GM20000 (cell line): ENCODE data around the gene LSM14B.

Source experiments
- DNase-seq: peaks from one replicate; pipeline ENCODE4 v3.0.0; 2012; ENCODE audit warnings: low spot score
- TF ChIP-seq, protein P1 (sequence below): IDR thresholded peaks from 2 replicates; pipeline ENCODE4 v1.5.1; 2012; ENCODE audit warnings: mild to moderate bottlenecking, control low read depth; ENCODE audit errors: extremely low read depth, missing control alignments

The LSM14B gene

DNA sequence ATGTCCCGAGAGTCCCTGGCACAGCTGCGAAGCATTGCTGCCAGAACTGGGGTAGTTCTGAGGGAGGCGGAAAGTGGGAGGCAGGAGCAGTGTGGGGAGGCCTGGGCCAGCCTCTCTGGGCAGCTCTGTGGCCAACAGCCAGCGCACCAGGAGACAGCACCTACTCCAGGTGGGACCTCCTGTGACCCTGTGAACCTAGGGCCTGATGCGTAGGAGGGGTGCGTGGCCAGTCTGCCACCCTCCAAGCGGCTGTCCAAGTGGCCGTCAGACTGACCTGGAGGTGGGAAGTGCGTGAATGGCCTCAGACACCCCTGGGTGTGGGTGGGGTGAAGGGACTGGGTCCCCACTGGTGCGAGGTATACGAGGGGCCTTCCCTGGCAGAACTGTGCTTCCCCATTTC lies 36.8 kb downstream of the LSM14B start:
- TF ChIP-seq, protein P1, sequence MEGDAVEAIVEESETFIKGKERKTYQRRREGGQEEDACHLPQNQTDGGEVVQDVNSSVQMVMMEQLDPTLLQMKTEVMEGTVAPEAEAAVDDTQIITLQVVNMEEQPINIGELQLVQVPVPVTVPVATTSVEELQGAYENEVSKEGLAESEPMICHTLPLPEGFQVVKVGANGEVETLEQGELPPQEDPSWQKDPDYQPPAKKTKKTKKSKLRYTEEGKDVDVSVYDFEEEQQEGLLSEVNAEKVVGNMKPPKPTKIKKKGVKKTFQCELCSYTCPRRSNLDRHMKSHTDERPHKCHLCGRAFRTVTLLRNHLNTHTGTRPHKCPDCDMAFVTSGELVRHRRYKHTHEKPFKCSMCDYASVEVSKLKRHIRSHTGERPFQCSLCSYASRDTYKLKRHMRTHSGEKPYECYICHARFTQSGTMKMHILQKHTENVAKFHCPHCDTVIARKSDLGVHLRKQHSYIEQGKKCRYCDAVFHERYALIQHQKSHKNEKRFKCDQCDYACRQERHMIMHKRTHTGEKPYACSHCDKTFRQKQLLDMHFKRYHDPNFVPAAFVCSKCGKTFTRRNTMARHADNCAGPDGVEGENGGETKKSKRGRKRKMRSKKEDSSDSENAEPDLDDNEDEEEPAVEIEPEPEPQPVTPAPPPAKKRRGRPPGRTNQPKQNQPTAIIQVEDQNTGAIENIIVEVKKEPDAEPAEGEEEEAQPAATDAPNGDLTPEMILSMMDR = no peak
- DNase-seq = no peak

DNA sequence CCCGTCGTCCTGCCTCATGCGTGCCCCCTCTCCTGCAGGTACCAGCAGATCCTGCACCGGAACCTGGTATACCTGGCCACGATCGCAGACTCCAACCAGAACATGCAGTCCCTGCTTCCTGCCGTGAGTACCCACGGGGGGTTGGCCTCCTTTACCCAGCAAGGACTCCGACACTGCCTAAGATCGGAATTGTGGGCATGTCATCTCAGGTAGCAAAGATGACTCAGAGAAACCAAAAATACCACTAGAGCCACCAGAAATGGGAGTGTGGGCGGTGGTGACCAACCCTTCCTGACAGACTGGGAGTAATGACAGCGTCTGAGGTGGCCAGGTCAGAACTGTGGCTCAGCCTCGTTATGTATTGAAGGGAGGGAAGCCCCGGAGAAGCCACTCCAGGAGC lies 37.6 kb downstream of the LSM14B start:
- TF ChIP-seq, protein P1 = no peak
- peak; percentile 85 for DNase-seq

- TF ChIP-seq, protein P1 = no peak
- no peak for DNase-seq
Observed at GRCh38 chr20:62160253-62160652, 38.0 kb downstream of the LSM14B start.

GRCh38 chr20:62160876-62161275 lies 38.6 kb downstream of the LSM14B start:
- no peak for DNase-seq
- TF ChIP-seq, protein P1 = no peak

DNA sequence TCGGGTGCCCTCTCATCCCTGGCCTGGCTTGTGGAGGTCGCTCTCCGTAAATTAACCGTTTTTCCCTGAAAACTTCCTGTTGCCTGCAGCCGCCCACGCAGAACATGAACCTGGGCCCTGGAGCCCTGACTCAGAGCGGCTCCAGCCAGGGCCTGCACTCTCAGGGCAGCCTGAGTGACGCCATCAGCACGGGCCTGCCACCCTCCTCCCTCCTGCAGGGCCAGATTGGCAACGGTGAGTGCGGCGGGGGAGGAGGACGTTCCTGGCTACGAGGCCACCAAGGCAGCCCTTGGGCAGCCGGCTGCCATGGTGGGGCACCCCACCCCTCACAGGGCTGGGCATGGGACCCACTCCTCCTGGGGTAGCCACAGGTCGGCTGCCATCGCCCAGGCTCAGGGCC lies 39.1 kb downstream of the LSM14B start:
- no peak for DNase-seq
- TF ChIP-seq, protein P1 = no peak

DNA sequence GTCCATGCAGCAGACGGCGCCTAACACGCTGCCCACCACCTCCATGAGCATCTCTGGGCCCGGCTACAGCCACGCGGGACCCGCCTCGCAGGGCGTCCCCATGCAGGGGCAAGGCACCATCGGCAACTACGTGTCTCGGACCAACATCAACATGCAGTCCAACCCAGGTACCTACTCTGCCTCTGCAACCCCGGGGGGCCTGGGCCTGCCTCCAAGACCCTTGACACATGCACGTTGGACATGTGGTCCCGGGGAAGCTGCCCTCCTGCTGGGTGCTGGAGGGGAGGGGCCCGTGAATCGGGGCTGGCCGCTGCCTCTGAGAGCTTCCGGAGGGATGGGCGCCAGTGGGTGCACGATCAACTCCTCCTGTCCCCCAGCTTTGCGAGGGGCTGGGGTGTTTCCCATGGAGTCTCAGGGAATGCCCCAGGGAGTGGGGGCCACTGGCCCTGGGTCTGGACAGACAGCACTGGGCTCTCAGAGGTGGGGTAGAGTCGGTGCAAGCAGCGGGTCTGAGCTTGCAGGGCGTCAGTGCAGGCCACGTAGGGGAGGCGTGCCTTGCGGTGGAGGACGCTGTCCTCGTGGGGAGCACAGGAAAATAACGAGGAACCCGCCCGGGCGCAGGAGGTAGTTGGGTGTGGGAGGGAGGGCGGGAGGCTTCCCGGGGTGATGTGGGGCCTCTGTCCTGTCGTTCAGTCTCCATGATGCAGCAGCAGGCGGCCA lies 40.6 kb downstream of the LSM14B start:
- TF ChIP-seq, protein P1 = no peak
- no peak for DNase-seq

- no peak for DNase-seq
- TF ChIP-seq, protein P1 = no peak
Observed at GRCh38 chr20:62163485-62163865, 41.2 kb downstream of the LSM14B start.
